Left lobe of liver (tissue), 2 donors: ENCODE results near the gene CDA. TPM values are rescaled to one million over a fixed set of nuclear protein-coding genes. Genes with fewer than 3 reads are reported as not detected.
"Not testable (repeated sequence)": the region's sequence is repeated elsewhere in the genome, so short reads cannot be mapped to it uniquely, and the experiment has no call there.

Experiments
- ATAC-seq: fragments of 200-7000 bp; cut with Tn5 transposase; one replicate; pipeline ENCODE4 v1.9.1; 2020; ENCODE audit warnings: mild to moderate bottlenecking, moderate library complexity
- DNase-seq: peaks from one replicate; pipeline ENCODE4 v3.0.0-alpha.2; 2020; ENCODE audit warnings: low spot score
- total RNA-seq: library from RNA; stranded (reverse); gene quantifications from one replicate; pipeline ENCODE4 v1.2.1, GENCODE V29; 2021
- donor health status: DM: no; HTN: no; CAD: no; lungs with moderate emphysema.
- donor health status: DM: no; HTN: yes; CAD: no.

CDA gene
- total RNA-seq, 1 donor from 2014 or later = 29.7 TPM

GRCh38 chr1:20584890-20585289, 4.0 kb upstream of the CDA start:
- ATAC-seq = no peak
- DNase-seq = no peak

DNA sequence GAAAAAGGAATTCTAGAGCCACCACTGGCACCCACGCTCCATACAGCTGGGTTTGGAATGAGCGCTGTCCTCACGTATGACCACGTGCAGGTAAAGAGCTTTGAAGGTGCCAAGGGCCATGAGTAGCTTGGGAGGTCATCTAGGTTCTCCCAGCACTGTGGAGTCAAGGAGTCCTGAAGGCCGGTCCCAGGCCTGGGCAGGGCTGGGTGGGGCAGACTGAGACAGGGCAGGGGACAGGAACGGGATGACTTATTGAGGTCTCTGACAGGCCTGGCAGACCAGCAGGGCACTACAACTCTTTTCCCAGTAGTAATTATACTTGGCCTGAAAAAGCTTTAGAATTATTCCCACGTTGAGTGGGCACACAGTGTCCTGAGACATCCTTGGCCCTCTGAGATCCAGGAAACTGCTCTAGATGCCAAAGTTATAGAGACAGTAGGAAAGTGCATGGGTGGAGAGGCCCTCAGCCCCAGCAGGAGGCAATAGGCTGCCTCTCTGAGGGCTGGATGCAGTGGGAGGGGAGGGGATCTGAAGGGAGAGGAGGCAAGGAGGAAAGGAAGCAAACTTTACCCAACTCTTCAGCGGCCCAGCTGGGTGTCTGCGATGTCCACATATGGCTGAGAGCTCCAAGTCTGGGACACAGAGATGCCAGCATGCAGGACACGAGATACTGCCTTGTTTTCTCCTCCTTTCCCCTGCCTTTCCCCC, 1.8 kb upstream of the CDA start:
- DNase-seq (no peak), ATAC-seq (no peak)

GRCh38 chr1:20587661-20588053, 1.2 kb upstream of the CDA start:
- no peak for DNase-seq
- no peak for ATAC-seq

DNA sequence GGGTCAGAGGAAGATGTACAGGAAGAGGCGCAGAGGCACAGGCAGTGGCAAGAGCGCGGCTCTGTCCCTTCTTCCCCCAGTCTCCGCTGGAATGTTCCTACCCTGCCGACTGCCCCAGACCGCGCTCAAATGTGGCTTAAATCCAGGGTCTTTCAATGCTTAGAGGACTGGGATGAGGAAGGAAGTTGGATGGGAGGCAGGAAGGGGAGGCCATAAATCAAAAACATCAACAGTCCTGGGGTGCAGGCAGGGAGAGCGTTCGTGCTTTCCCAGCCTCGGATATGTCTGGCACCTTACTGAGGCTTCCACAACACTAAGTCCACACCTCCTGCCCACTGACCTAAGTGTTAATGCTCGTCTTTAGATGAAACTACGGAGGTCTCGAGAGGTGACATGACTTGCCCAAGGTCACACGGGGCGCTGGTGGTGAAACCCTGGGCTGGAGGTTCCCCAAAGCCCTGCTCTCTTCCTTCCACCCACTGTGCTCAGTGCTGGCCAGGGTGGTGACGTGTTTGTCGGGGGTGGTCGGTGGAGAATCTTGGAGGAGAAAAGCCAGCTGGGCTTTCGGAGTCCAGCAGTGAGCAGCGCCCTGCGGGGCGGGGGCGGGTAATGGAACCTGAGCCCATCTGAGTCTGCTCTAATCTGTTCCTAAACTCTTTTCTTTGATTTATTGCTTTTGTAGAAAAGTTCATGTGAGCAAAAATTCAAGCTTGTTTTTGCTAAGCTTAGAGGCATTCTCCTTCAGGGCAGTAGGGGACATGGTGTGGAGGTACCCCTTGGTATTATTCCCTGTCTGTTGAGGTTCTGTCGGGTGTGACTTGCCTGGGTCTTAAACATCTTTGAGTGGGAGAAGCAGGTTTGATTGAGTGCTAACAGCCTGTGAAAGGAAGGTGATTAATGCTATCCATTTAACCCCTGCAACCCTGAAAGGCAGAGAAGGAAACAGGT, 708 bp downstream of the CDA start:
- ATAC-seq (peak; percentile 18), DNase-seq (peak; percentile 65)

- ATAC-seq (peak; percentile 70), DNase-seq (peak; percentile 93)
Observed at GRCh38 chr1:20590306-20590777, 1.4 kb downstream of the CDA start.

DNA sequence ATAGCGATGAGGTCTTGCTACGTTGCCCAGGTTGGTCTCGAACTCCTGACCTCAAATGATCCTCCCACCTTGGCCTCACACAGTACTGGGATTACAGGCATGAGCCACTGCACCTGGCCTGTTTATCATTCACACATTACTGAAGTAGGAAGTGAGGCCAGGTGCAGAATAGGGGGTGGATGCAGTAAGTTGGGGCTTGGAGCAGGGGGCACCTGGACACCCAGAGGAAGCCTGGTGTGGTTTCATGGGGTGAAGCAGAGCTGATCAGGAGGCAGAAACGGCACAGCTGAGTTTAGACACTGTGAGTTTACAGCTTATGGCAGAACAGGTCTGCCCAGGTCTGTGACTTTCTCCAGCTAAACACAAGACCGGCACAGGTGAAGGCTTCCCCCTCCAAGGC, 4.9 kb downstream of the CDA start:
- ATAC-seq (no peak), DNase-seq (no peak)

GRCh38 chr1:20594746-20595145, 5.8 kb downstream of the CDA start:
- ATAC-seq = no peak
- DNase-seq = no peak

DNA sequence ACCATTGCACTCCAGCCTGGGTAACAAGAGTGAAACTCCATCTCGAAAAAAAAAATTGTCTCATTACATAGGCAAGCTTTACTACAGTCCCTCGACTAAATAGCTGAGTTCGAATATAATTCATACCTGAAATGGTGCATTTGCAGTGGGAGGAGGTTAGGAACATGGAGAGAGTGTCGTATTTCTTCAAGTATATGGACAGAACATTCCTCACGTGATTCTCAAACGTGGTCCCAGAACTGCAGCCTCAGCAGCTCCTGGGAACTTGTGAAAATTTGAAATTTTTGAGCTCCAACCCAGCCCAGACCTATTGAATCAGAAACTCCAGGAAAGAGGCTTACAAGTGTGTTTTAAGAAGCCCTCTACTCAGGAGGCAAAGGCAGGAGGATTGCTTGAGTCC, 7.2 kb downstream of the CDA start:
- ATAC-seq = no peak
- DNase-seq = no peak

DNA sequence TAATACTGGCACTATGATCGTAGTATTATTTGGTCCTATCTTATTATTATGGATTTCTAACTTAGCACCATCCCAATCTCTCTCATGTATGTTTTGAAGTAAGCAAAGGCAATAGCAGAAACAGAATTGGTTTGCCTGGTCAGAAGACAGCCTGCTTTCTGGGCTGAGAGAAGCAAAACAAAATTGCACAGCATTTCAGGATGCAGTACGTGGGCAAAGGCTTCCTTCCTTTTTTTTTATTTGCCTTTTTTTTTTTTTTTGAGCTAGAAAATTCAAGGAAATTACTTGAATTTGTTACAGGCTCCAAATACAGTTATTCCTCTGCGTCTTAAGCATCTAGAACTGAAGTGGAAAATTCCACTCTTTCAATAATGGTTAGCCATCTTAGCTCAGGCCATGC, 8.8 kb downstream of the CDA start:
- DNase-seq = no peak
- peak; percentile 23 for ATAC-seq

DNA sequence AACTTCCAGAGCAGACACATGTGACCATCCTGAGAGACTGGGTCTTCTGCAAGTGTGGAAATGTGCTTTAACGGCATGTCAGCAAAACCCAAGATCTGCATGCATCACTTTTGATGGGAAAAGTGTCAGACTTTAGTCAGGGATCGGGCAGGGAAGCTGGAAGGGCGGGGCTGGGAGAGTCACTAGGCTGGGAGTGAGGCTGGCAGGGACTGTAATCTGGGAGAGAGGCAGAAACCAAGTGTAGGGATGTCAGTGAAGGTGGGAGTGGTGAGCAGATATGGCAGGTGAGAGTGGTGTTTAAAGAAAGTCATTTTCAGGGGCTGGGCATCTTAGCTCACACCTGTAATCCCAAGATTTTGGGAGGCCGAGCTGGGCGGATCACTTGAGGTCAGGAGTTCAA, 11.3 kb downstream of the CDA start:
- no peak for ATAC-seq

GRCh38 chr1:20601129-20601825, 12.4 kb downstream of the CDA start:
- ATAC-seq = no peak
- DNase-seq = no peak

More for the DNA sequence above, 11.3 kb downstream of the CDA start:
- no peak for DNase-seq

DNA sequence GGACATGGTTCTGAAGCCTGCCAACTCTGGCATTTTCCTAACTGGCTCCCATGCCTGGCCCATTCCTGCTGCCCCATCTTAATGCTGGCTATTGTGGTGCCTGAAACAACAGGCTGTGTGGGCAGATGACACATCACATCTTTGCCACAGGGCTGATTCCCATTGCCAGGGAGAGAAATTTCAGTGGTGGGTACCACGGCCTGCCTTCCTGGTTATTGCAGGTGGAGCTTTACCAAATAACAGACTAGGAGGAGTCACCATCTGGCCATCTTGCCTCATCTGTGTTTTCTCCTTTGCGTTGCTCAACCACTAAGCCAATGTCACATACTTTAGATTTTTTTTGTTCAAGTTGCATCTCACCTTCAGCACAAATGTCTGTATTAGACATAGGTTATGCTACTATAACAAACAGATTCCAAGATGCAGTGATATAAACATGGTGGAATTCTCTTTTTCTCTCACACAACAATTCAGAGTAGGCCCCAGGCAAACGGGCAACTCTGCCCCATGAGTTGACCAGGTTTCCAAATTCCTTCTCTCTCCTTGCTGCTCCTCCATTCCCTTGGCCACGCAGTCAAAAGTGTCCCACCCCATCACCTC, 14.1 kb downstream of the CDA start:
- ATAC-seq (no peak), DNase-seq (no peak)

- ATAC-seq = peak; percentile 69
Observed at GRCh38 chr1:20603504-20604464, 14.9 kb downstream of the CDA start.

DNA sequence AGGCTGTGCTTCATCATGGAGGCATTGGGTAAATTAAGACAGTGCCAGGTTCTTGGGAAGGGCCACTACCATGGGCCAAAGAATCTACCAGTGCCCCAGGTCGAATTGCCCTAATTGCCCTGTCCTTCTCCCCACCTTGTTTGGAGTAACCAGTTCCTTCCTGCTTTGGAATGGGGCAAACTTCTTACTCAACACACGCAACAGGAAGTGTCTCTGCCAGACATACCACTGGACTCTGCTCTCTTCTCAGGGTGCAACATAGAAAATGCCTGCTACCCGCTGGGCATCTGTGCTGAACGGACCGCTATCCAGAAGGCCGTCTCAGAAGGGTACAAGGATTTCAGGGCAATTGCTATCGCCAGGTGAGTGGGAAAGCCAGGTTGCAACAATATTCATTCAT, 15.8 kb downstream of the CDA start:
- peak; percentile 72 for DNase-seq
- peak; percentile 71 for ATAC-seq

More at GRCh38 chr1:20603504-20604464, 14.9 kb downstream of the CDA start:
- DNase-seq = peak; percentile 53

GRCh38 chr1:20606801-20607570, 18.1 kb downstream of the CDA start:
- not testable (repeated sequence) for DNase-seq, ATAC-seq

- DNase-seq (no peak), ATAC-seq (no peak)
Observed at GRCh38 chr1:20609541-20609940, 20.6 kb downstream of the CDA start.

DNA sequence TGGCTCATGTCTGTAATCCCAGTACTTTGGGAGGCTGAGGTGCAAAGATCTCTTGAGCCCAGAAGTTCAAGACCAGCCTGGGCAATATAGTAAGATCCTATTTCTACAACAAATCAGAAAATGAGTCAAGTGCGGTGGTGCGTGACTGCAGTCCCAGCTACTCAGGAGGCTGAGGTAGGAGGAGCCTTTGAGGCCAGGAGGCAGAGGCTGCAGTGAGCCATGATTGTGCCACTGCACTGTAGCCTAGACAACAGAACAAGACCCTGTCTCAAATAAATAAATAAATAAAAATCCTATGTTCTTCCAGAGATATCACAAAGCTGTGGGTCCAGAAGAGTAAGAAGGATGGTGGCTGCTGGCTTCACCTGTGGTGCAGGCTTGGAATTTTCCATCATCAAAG, 22.1 kb downstream of the CDA start:
- ATAC-seq = no peak
- DNase-seq = no peak

GRCh38 chr1:20611652-20612051, 22.8 kb downstream of the CDA start:
- no peak for DNase-seq

DNA sequence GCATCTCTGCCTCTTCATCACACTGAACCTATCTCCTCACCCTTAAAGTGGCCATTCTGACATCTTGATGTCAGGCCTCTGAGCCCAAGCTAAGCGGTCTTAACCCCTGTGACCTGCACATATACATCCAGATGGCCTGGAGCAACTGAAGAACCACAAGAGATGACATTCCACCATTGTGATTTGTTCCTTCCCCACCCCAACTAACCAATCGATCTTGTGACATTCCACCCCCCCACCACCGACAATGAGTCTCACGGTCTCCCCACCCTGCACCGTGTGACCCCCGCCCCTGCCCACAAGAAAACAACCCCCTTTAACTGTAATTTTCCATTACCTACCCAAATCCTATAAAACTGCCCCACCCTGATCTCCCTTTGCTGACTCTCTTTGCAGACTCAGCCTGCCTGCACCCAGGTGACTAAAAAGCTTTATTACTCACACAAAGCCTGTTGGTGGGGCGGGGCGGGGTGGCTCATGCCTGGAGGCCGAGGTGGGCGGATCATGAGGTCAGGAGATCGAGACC, 23.4 kb downstream of the CDA start:
- ATAC-seq (no peak), DNase-seq (no peak)

More at GRCh38 chr1:20611652-20612051, 22.8 kb downstream of the CDA start:
- ATAC-seq = no peak
